ENCODE data around the gene GLI3. TPM values are rescaled to one million over a fixed set of nuclear protein-coding genes. Genes with fewer than 3 reads are reported as not detected.

GLI3 gene
- total and polyA plus RNA-seq, 3 experiments from 2014 or later: 0.16 to 0.46 (median 0.44) TPM

DNA sequence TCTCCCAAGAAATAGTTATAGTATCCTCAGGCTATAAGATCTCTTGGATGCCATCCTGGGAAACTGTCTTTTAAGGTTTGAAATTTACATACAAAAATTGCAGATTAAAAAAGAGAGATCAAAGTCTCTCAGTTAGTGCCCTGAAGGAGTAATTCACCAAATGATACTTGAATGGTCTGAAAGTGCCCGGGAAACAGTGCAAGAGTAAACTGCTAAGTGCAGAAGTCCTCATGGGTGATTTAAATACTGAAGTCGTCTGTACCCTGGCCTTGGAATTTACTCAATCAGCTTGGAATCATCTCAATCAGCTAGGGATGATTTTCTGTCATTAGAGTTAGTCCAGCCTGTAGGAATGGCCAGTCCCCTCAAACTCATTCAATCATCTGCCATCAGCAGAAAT, 155.3 kb downstream of the GLI3 start:
- Mint-ChIP-seq H3K27ac (no peak overlapping the region), H3K27me3 (peaks cover 0 to 1% of the 10 kb centered on the region in 2 donors), H3K4me3 (no peak overlapping the region), H3K4me1 (no peaks in the 10 kb centered on the region), H3K36me3 (no peaks in the 10 kb centered on the region), H3K9me3 (no peaks in the 10 kb centered on the region)
- Histone ChIP-seq H3K4me3 (ENCODE audit: low read length) (no peak overlapping the region), H3K9me3 (ENCODE audit: low read length) (no peaks in the 10 kb centered on the region), H3K27ac (ENCODE audit: low read depth, low read length) (no peak overlapping the region), H3K27me3 (ENCODE audit: insufficient read depth, low read length, poor library complexity, severe bottlenecking) (no peaks in the 10 kb centered on the region), H3K4me1 (ENCODE audit: insufficient read depth, low read length) (no peaks in the 10 kb centered on the region), H3K36me3 (ENCODE audit: insufficient read depth, low read length) (no peaks in the 10 kb centered on the region)
- POLR2A ChIA-PET: no interaction called here
- CTCF ChIA-PET: no interaction called here
- no peak for DNase-seq

DNA sequence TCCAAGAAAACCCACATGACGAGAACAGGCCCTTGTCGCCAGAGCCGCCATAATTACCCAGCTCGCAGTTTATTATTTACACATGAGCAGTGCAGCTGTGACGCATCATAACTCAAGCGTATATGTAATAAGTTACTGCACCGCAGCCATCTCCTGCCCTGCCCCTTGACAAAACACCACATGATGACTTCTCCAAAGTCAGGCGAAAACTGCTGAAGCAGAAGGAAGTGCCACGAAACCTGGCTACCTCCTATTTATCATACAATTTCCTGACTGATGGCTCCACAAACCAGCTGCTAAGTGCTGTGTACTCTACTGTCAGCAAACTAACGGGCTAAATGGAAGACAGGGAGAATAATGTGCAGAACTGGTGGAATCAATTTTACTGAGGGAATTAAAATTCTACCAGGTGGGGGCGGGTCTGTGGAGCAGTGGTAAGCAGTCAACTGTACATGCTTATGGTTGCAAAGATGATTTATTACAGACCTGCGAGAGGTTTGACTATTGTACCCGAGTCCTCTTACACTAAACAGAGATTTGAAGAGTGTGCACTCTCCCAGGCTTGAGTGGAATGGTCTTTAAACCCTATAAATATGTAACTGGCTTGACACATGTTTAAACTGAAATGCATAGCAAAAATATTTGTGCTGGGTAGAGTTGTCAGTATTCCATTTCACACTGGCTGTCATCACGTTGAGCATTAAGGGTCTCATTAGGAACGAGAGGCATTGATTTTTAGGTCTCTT, 156.0 kb downstream of the GLI3 start:
- no peaks in the 10 kb centered on the region for H3K9me3 ChIP-seq (ENCODE audit: low read length)
- DNase-seq: no peak
- H3K4me3 Mint-ChIP-seq: no peak overlapping the region
- no peak overlapping the region for H3K27ac Mint-ChIP-seq
- H3K4me1 Mint-ChIP-seq: no peaks in the 10 kb centered on the region
- ChIA-PET POLR2A (no interaction called here), CTCF (no interaction called here)
- H3K36me3 ChIP-seq (ENCODE audit: insufficient read depth, low read length): no peaks in the 10 kb centered on the region
- H3K27me3 Mint-ChIP-seq: peaks cover 0 to 1% of the 10 kb centered on the region in 2 donors
- H3K27ac ChIP-seq (ENCODE audit: low read depth, low read length): no peak overlapping the region
- H3K4me3 ChIP-seq (ENCODE audit: low read length): no peak overlapping the region
- no peaks in the 10 kb centered on the region for H3K27me3 ChIP-seq (ENCODE audit: insufficient read depth, low read length, poor library complexity, severe bottlenecking)
- no peaks in the 10 kb centered on the region for H3K4me1 ChIP-seq (ENCODE audit: insufficient read depth, low read length)
- H3K9me3 Mint-ChIP-seq: no peaks in the 10 kb centered on the region
- no peaks in the 10 kb centered on the region for H3K36me3 Mint-ChIP-seq

DNA sequence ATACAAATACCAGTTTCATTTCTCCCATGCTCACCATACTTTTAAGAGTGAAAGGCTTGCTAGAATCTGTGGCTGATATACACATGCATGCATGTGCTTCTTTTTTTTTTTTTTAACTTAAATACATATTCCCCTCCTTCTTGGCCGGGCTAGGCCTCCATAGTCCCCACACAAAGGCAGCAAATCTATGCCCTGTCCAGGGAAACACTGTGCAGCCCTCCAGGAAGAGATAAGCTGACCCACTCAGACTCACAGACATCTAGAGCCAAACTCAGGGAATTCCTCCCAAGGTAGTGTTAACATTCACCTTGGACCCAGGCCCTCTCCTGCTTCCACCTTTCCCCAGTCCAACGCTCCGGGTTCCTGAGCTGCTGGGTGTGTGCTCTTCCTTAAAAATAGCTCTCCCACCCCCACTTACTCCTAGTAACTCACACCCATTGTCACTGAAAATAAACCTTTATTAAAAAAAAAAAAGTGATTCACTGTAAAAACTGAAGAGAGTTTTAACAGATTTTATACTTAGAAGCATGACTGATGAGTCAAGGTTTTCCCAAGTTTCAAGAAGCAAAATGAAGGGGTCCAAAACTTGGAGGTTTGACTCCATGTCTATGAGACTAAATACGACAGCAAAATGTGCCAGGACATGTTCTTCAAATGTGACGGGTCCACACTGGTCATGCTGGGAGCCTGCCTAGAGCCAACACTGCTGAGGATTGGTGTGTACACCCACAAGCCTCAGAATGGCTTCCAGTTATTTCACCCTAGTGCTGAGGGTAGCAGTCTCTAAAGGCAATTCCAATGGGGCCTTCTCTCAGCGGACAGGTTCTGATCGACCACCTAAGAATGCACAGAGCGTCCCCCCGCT, 159.5 kb downstream of the GLI3 start:
- no peak overlapping the region for H3K4me3 Mint-ChIP-seq
- Histone ChIP-seq H3K36me3 (ENCODE audit: insufficient read depth, low read length) (no peaks in the 10 kb centered on the region), H3K27me3 (ENCODE audit: insufficient read depth, low read length, poor library complexity, severe bottlenecking) (no peaks in the 10 kb centered on the region), H3K9me3 (ENCODE audit: low read length) (no peaks in the 10 kb centered on the region), H3K27ac (ENCODE audit: low read depth, low read length) (no peak overlapping the region), H3K4me3 (ENCODE audit: low read length) (no peak overlapping the region), H3K4me1 (ENCODE audit: insufficient read depth, low read length) (no peaks in the 10 kb centered on the region)
- no peaks in the 10 kb centered on the region for H3K4me1 Mint-ChIP-seq
- DNase-seq: no peak
- H3K27me3 Mint-ChIP-seq: peaks cover 0 to 4% of the 10 kb centered on the region in 2 donors
- H3K27ac Mint-ChIP-seq: no peak overlapping the region
- no peaks in the 10 kb centered on the region for H3K9me3 Mint-ChIP-seq
- no peaks in the 10 kb centered on the region for H3K36me3 Mint-ChIP-seq
- ChIA-PET CTCF (no interaction called here), POLR2A (no interaction called here)

DNA sequence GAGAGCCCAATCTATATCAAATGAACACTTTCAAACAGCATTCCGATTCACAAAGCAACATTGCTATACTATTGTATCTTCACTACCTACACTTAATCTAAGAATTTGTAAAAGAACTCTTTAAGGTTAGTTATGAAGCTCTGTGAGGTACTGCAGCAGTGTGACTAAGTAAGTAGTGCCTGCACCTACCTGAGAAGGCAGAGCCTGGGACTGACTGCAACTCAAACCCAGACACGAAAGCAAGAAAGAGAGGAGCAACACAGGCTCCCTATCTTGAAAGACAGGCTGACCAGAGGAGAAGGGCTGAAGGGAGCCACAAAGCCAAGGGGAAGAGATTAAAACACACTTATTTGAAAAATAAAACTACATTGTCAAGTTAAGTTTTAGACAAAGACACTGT, 160.1 kb downstream of the GLI3 start:
- Histone ChIP-seq H3K27ac (ENCODE audit: low read depth, low read length) (no peak overlapping the region), H3K4me3 (ENCODE audit: low read length) (no peak overlapping the region), H3K36me3 (ENCODE audit: insufficient read depth, low read length) (no peaks in the 10 kb centered on the region), H3K27me3 (ENCODE audit: insufficient read depth, low read length, poor library complexity, severe bottlenecking) (no peaks in the 10 kb centered on the region), H3K4me1 (ENCODE audit: insufficient read depth, low read length) (no peaks in the 10 kb centered on the region), H3K9me3 (ENCODE audit: low read length) (no peaks in the 10 kb centered on the region)
- Mint-ChIP-seq H3K4me3 (no peak overlapping the region), H3K9me3 (no peaks in the 10 kb centered on the region), H3K36me3 (no peaks in the 10 kb centered on the region), H3K27me3 (peaks cover 0 to 4% of the 10 kb centered on the region in 2 donors), H3K4me1 (no peaks in the 10 kb centered on the region), H3K27ac (no peak overlapping the region)
- ChIA-PET POLR2A (no interaction called here), CTCF (no interaction called here)
- DNase-seq: no peak

DNA sequence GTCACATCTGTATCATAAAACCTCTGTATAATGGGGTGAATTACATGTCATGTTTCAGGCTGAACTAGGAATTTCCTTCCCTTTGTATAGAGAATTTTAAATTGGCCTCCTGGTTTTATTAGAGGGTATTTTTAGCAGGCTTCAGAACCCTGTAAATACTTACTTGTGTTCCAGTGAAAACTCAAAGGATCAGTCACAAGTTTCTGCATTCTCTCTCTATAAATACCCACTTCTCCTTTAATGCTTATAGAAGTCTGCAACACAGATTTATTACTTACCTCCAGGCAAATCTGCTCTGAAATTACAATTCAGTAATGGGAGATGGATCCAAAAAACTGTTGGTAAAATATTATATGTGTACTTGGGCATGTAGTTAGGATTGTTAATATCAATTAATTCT, 161.6 kb downstream of the GLI3 start:
- H3K36me3 Mint-ChIP-seq: no peaks in the 10 kb centered on the region
- no peak for DNase-seq
- no peaks in the 10 kb centered on the region for H3K9me3 ChIP-seq (ENCODE audit: low read length)
- no peak overlapping the region for H3K27ac ChIP-seq (ENCODE audit: low read depth, low read length)
- no peaks in the 10 kb centered on the region for H3K4me1 ChIP-seq (ENCODE audit: insufficient read depth, low read length)
- no peak overlapping the region for H3K27ac Mint-ChIP-seq
- no peaks in the 10 kb centered on the region for H3K9me3 Mint-ChIP-seq
- no peak overlapping the region for H3K4me3 ChIP-seq (ENCODE audit: low read length)
- H3K27me3 Mint-ChIP-seq: peaks cover 0 to 4% of the 10 kb centered on the region in 2 donors
- ChIA-PET POLR2A (no interaction called here), CTCF (no interaction called here)
- no peaks in the 10 kb centered on the region for H3K27me3 ChIP-seq (ENCODE audit: insufficient read depth, low read length, poor library complexity, severe bottlenecking)
- no peaks in the 10 kb centered on the region for H3K36me3 ChIP-seq (ENCODE audit: insufficient read depth, low read length)
- H3K4me3 Mint-ChIP-seq: no peak overlapping the region
- no peaks in the 10 kb centered on the region for H3K4me1 Mint-ChIP-seq

DNA sequence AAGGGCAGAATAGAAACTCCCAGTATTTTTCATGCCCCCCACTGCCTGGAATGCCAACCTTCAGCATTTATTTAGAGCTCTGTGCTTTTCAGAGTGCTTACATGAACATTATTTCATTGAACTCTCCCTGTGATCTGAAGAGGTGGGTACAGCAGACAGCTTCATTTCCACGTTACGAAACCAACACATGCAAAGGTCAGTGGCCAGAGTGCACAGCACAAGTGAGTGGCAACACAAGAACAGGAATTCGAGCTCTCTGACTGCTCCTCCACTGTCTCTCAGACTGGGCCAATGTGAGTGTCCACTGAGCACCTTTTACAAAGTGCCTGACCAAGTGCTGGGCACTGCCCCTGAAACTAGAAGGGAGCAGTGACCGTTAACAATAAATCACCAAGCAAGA, 162.9 kb downstream of the GLI3 start:
- no peaks in the 10 kb centered on the region for H3K9me3 ChIP-seq (ENCODE audit: low read length)
- DNase-seq: no peak
- H3K4me1 Mint-ChIP-seq: no peaks in the 10 kb centered on the region
- H3K27ac Mint-ChIP-seq: no peak overlapping the region
- ChIA-PET POLR2A (no interaction called here), CTCF (no interaction called here)
- H3K36me3 Mint-ChIP-seq: no peaks in the 10 kb centered on the region
- peaks cover 0 to 4% of the 10 kb centered on the region in 2 donors for H3K27me3 Mint-ChIP-seq
- no peak overlapping the region for H3K27ac ChIP-seq (ENCODE audit: low read depth, low read length)
- H3K4me3 ChIP-seq (ENCODE audit: low read length): no peak overlapping the region
- no peaks in the 10 kb centered on the region for H3K9me3 Mint-ChIP-seq
- no peaks in the 10 kb centered on the region for H3K4me1 ChIP-seq (ENCODE audit: insufficient read depth, low read length)
- no peaks in the 10 kb centered on the region for H3K27me3 ChIP-seq (ENCODE audit: insufficient read depth, low read length, poor library complexity, severe bottlenecking)
- H3K4me3 Mint-ChIP-seq: no peak overlapping the region
- H3K36me3 ChIP-seq (ENCODE audit: insufficient read depth, low read length): no peaks in the 10 kb centered on the region

DNA sequence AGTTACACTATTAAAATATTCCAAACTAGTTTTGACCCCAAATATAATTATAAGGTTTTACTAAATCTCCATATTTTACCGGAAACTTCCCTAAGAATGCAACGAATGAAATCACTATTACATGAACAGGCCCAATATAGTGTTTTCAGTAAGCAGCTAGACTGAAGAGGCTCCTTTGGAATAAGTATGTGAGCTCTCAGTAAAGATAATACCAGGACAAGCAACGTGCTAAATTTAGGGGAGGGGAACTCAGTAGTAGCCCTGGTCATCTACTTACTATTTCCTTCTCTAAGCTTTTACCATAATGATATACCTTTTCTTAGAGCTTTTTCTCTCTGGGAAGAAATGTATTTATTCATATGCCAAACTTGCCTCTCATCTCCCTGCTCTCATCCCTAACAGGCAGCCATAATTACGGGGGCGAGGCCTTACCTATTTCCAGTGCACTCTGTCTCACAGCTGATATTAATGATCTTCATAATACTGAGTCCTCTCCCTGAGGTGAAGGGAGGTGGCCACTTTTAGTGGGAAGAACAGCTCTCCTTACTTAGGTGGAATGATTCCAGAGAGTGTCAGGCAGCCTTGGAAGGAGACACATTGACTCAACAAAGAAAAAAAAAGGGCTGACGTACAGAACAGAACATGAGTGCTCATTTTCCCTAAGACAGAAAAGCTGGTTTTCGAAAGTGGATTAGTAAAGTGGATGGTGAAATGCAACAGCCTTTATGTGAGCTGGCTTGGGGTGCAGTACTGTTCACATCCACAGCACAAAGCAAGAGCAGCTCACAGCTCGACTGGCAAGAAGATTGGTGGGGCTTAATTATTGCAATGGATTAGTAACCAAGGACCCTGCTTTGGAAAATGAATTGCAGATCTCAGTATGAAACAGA, 165.4 kb downstream of the GLI3 start:
- no peak overlapping the region for H3K27ac ChIP-seq (ENCODE audit: low read depth, low read length)
- DNase-seq: no peak
- Mint-ChIP-seq H3K27me3 (peaks cover 0 to 4% of the 10 kb centered on the region in 2 donors), H3K36me3 (no peaks in the 10 kb centered on the region), H3K4me1 (no peaks in the 10 kb centered on the region), H3K9me3 (no peaks in the 10 kb centered on the region), H3K27ac (peak overlapping the region in 1 of 8 donors; percentile 11), H3K4me3 (no peak overlapping the region)
- no peaks in the 10 kb centered on the region for H3K27me3 ChIP-seq (ENCODE audit: insufficient read depth, low read length, poor library complexity, severe bottlenecking)
- ChIA-PET CTCF (no interaction called here), POLR2A (no interaction called here)
- no peaks in the 10 kb centered on the region for H3K9me3 ChIP-seq (ENCODE audit: low read length)
- H3K36me3 ChIP-seq (ENCODE audit: insufficient read depth, low read length): no peaks in the 10 kb centered on the region
- no peaks in the 10 kb centered on the region for H3K4me1 ChIP-seq (ENCODE audit: insufficient read depth, low read length)
- no peak overlapping the region for H3K4me3 ChIP-seq (ENCODE audit: low read length)

DNA sequence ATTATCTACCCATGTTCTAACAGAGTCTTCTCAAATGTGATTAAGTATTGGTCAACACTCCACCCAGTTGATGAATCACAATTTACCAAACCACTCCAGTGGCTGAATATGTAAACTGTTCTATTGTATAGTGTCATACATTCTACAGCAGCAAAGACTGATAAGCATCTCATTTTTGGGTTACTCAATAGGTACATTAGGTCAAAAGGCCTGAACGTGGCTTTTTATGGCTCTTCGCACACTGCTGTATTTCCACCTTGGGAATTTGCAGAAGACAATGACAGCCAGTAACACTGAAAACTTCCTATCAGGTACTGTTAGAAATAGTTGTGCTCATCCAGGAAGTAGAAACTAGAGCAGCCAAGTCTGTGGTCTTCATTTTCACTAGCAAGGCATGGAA, 166.9 kb downstream of the GLI3 start:
- Mint-ChIP-seq H3K4me1 (no peaks in the 10 kb centered on the region), H3K27ac (no peak overlapping the region), H3K27me3 (peaks cover 0 to 4% of the 10 kb centered on the region in 2 donors), H3K36me3 (no peaks in the 10 kb centered on the region), H3K4me3 (no peak overlapping the region), H3K9me3 (no peaks in the 10 kb centered on the region)
- H3K4me1 ChIP-seq (ENCODE audit: insufficient read depth, low read length): no peaks in the 10 kb centered on the region
- ChIA-PET POLR2A (no interaction called here), CTCF (no interaction called here)
- no peaks in the 10 kb centered on the region for H3K36me3 ChIP-seq (ENCODE audit: insufficient read depth, low read length)
- no peak for DNase-seq
- no peaks in the 10 kb centered on the region for H3K9me3 ChIP-seq (ENCODE audit: low read length)
- H3K4me3 ChIP-seq (ENCODE audit: low read length): no peak overlapping the region
- no peak overlapping the region for H3K27ac ChIP-seq (ENCODE audit: low read depth, low read length)
- H3K27me3 ChIP-seq (ENCODE audit: insufficient read depth, low read length, poor library complexity, severe bottlenecking): no peaks in the 10 kb centered on the region

Data from CD8-positive, alpha-beta memory T cell (primary cell).